Astrocyte (in vitro differentiated cells and primary cell): ENCODE data around the gene MAP3K6. TPM values are rescaled to one million over a fixed set of nuclear protein-coding genes. Genes with fewer than 3 reads are reported as not detected.

Source experiments
- DNase-seq: peaks from one replicate; pipeline ENCODE4 v3.0.0-alpha.2; 2010; ENCODE audit warnings: low read depth
- FAIRE-seq: peaks from 2 replicates; lab custom pipeline; 2011; peaks lifted over from hg19 to GRCh38; lab: Jason Lieb, UNC
- H2AFZ ChIP-seq: 2 replicates; pipeline ENCODE4 v1.6.0; 2012; ENCODE audit warnings: low read depth, low read length, inconsistent platforms
- H3K27ac ChIP-seq: 2 replicates; pipeline ENCODE4 v1.5.1; 2011; ENCODE audit warnings: low read depth, low read length, inconsistent platforms
- H3K27me3 ChIP-seq: 2 replicates; pipeline ENCODE4 v1.6.0; 2011; ENCODE audit warnings: low read length, inconsistent platforms; ENCODE audit not compliant: insufficient read depth
- H3K36me3 ChIP-seq: 2 replicates; pipeline ENCODE4 v1.5.1; 2011; ENCODE audit warnings: low read length, inconsistent platforms; ENCODE audit not compliant: insufficient read depth
- H3K4me1 ChIP-seq: 2 replicates; pipeline ENCODE4 v1.5.1; 2011; ENCODE audit warnings: low read length, inconsistent platforms; ENCODE audit not compliant: insufficient read depth
- H3K4me2 ChIP-seq: 2 replicates; pipeline ENCODE4 v1.6.0; 2012; ENCODE audit warnings: low read length, inconsistent platforms
- H3K4me3 ChIP-seq: 2 replicates; pipeline ENCODE4 v1.5.1; 2011; ENCODE audit warnings: low read depth, mild to moderate bottlenecking, low read length, inconsistent platforms; ENCODE audit not compliant: insufficient read depth
- H3K79me2 ChIP-seq: 2 replicates; pipeline ENCODE4 v1.6.0; 2012; ENCODE audit warnings: mild to moderate bottlenecking, low read length, inconsistent platforms; ENCODE audit not compliant: insufficient read depth
- H3K9ac ChIP-seq: 2 replicates; pipeline ENCODE4 v1.6.0; 2012; ENCODE audit warnings: mild to moderate bottlenecking, low read length, inconsistent platforms
- H3K9me3 ChIP-seq: 2 replicates; pipeline ENCODE4 v1.5.1; 2012; ENCODE audit warnings: low read depth, mild to moderate bottlenecking, low read length, inconsistent platforms; ENCODE audit not compliant: insufficient read depth
- H4K20me1 ChIP-seq: 2 replicates; pipeline ENCODE4 v1.6.0; 2012; ENCODE audit warnings: low read length, inconsistent platforms; ENCODE audit not compliant: insufficient read depth
- H3K27ac Mint-ChIP-seq: one replicate; pipeline ENCODE4 v1.8.0; 2021; ENCODE audit warnings: mild to moderate bottlenecking, mixed read lengths; ENCODE audit not compliant: unreplicated experiment
- H3K27me3 Mint-ChIP-seq: one replicate; pipeline ENCODE4 v1.8.0; 2021; ENCODE audit warnings: low read depth, mixed read lengths; ENCODE audit not compliant: unreplicated experiment
- H3K36me3 Mint-ChIP-seq: one replicate; pipeline ENCODE4 v1.8.0; 2021; ENCODE audit warnings: low read depth, mixed read lengths; ENCODE audit not compliant: unreplicated experiment
- H3K4me1 Mint-ChIP-seq: one replicate; pipeline ENCODE4 v1.8.0; 2021; ENCODE audit warnings: low read depth, mixed read lengths; ENCODE audit not compliant: unreplicated experiment
- H3K4me3 Mint-ChIP-seq: one replicate; pipeline ENCODE4 v1.8.0; 2021; ENCODE audit warnings: mild to moderate bottlenecking, moderate library complexity, mixed read lengths; ENCODE audit not compliant: unreplicated experiment
- H3K9me3 Mint-ChIP-seq: one replicate; pipeline ENCODE4 v1.8.0; 2021; ENCODE audit warnings: mild to moderate bottlenecking, mixed read lengths; ENCODE audit not compliant: unreplicated experiment
- EZH2 ChIP-seq: IDR thresholded peaks from 2 replicates; pipeline ENCODE4 v1.6.1; 2012; ENCODE audit warnings: mild to moderate bottlenecking, low read length, inconsistent platforms; ENCODE audit not compliant: insufficient read depth
- total RNA-seq: library from RNA; stranded (reverse); gene quantifications from 2 replicates; pipeline ENCODE4 v1.2.1, GENCODE V29; 2021
- TF ChIP-seq, protein P1 (sequence below): IDR thresholded peaks from 2 replicates; pipeline ENCODE4 v1.5.1; 2011; ENCODE audit warnings: low read depth, mild to moderate bottlenecking, inconsistent platforms, low read length, moderate library complexity; ENCODE audit not compliant: insufficient read depth

MAP3K6 gene
- total RNA-seq, 1 donor from 2014 or later = 16.8 TPM

DNA sequence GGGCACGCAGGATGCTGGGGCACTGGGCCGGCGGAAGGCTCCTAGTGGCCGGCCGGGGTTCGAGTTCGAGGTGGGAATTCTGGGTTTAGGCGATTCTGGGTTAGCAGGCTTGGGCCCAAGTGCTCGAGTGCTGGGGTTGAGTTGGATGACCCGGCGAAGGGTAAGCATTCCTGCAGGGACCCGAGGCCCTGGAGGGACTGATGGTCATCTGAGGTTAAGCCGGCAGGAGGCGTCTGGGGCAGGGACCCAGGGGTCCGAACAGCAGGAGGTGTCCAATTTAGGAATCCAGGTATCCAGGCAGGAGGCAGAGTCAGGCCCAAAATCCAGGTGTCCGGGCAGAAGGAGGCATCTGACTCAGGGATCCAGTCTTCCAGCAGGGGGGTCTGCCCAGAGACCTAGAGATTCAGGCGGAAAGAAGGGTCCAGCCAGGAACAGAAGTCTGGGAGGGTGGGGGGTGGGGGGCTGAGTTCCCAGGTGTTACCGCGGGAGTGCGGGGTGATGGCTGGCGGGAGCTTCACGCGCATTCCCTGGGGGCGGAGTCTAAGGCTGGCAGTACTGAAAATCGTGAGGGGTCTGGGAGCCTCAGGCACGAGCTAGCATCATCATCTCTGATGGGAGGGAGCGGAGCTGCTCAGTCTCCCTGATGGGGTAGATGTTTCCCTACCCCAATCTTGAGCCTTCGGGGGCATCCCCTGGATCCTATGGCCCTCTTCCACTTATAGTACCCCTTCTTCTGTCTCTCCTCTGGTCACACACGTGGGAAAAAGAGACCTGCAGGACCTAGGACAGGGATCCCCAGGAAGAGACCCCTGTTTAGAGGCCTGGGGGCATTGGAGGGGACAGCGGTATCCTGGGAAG is 26.2 kb upstream of the MAP3K6 start:
- Histone ChIP-seq H3K4me2 (peak overlapping the region; percentile 93), H3K27ac (peak overlapping the region; percentile 84), H3K9ac (peak overlapping the region; percentile 89), H3K79me2 (no peaks in the 10 kb centered on the region), H2AFZ (peak overlapping the region; percentile 75), H3K27me3 (peaks cover 5% of the 10 kb centered on the region), H4K20me1 (peaks cover 5% of the 10 kb centered on the region), H3K36me3 (no peaks in the 10 kb centered on the region), H3K4me3 (peak overlapping the region; percentile 72), H3K9me3 (no peaks in the 10 kb centered on the region), H3K4me1 (peaks cover 26% of the 10 kb centered on the region)
- H3K27ac Mint-ChIP-seq = no peak overlapping the region
- FAIRE-seq = no peak
- TF ChIP-seq, protein P1, sequence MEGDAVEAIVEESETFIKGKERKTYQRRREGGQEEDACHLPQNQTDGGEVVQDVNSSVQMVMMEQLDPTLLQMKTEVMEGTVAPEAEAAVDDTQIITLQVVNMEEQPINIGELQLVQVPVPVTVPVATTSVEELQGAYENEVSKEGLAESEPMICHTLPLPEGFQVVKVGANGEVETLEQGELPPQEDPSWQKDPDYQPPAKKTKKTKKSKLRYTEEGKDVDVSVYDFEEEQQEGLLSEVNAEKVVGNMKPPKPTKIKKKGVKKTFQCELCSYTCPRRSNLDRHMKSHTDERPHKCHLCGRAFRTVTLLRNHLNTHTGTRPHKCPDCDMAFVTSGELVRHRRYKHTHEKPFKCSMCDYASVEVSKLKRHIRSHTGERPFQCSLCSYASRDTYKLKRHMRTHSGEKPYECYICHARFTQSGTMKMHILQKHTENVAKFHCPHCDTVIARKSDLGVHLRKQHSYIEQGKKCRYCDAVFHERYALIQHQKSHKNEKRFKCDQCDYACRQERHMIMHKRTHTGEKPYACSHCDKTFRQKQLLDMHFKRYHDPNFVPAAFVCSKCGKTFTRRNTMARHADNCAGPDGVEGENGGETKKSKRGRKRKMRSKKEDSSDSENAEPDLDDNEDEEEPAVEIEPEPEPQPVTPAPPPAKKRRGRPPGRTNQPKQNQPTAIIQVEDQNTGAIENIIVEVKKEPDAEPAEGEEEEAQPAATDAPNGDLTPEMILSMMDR = no peak
- TF ChIP-seq EZH2 = no peak
- H3K9me3 Mint-ChIP-seq = no peaks in the 10 kb centered on the region
- no peaks in the 10 kb centered on the region for H3K36me3 Mint-ChIP-seq
- no peak for DNase-seq
- H3K4me1 Mint-ChIP-seq = peaks cover 7% of the 10 kb centered on the region
- H3K4me3 Mint-ChIP-seq = peak overlapping the region; percentile 83
- peaks cover 33% of the 10 kb centered on the region for H3K27me3 Mint-ChIP-seq

DNA sequence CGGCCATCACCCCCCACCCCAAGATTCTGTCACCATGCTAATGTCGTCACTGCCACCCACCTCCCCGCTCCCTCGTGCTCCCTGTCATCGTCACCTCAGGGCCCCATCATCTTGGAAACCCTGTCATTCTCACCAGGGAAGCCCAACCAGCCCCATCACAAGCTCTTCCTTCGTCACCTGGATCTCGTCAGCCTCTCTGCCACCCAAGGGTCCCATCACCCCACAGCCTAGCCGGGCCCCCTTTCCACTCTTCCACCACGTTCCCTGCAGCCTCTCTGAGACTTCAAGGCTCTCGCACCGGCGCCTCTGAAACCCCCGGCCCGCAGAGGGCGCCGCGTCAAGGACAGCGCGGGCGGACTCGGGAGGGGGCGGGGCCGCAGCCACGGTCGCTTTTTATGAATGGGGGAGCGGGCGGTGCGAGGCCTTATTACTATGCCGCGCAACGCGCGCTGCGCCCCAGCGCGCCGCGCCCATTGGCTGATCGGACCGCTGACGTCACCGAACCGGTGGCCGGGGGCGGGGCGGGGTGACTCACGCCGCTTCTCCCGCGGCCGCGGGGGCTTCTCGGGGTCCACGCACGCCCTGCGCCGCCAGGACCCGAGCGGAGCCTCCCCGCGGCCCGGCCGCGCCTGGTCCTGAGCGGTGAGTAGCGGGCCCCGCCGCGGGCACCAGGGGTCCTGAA is 25.5 kb upstream of the MAP3K6 start, which contains the start of gene GPR3:
Gene GPR3, plus strand, starts transcription at position 527 of the 682 bp plus-strand sequence. CDS start 1,177 bp downstream, outside the sequence.
- Histone ChIP-seq H3K27me3 (peaks cover 5% of the 10 kb centered on the region), H3K4me3 (peak within 1 kb of the TSS; percentile 72), H3K4me2 (peak within 1 kb of the TSS; percentile 93), H3K4me1 (peaks cover 26% of the 10 kb centered on the region), H3K9ac (peak within 1 kb of the TSS; percentile 89), H3K36me3 (no peaks in the 10 kb centered on the region), H2AFZ (peak within 1 kb of the TSS; percentile 84), H3K27ac (peak within 1 kb of the TSS; percentile 84), H4K20me1 (peaks cover 5% of the 10 kb centered on the region), H3K9me3 (no peaks in the 10 kb centered on the region), H3K79me2 (no peaks in the 10 kb centered on the region)
- H3K4me3 Mint-ChIP-seq = peak within 1 kb of the TSS; percentile 83
- H3K27me3 Mint-ChIP-seq = peaks cover 34% of the 10 kb centered on the region
- TF ChIP-seq, protein P1 = no peak
- TF ChIP-seq EZH2 = no peak
- DNase-seq (peak; percentile 70), FAIRE-seq (no peak)
- no peaks in the 10 kb centered on the region for H3K9me3 Mint-ChIP-seq
- H3K4me1 Mint-ChIP-seq = peaks cover 7% of the 10 kb centered on the region
- H3K36me3 Mint-ChIP-seq = no peaks in the 10 kb centered on the region
- H3K27ac Mint-ChIP-seq = peak within 1 kb of the TSS; percentile 87
